ENCODE results near the gene TTC4. TPM values are rescaled to one million over a fixed set of nuclear protein-coding genes. Genes with fewer than 3 reads are reported as not detected.
A peak's percentile ranks its signal among the peaks of the same experiment; 100 is the strongest.

Gene TTC4
- total RNA-seq, 1 donor from 2014 or later, result 16.4 TPM

GRCh38 chr1:54758678-54759348, 43.2 kb downstream of the TTC4 start:
- no peak for DNase-seq
- TF ChIP-seq, protein P1, sequence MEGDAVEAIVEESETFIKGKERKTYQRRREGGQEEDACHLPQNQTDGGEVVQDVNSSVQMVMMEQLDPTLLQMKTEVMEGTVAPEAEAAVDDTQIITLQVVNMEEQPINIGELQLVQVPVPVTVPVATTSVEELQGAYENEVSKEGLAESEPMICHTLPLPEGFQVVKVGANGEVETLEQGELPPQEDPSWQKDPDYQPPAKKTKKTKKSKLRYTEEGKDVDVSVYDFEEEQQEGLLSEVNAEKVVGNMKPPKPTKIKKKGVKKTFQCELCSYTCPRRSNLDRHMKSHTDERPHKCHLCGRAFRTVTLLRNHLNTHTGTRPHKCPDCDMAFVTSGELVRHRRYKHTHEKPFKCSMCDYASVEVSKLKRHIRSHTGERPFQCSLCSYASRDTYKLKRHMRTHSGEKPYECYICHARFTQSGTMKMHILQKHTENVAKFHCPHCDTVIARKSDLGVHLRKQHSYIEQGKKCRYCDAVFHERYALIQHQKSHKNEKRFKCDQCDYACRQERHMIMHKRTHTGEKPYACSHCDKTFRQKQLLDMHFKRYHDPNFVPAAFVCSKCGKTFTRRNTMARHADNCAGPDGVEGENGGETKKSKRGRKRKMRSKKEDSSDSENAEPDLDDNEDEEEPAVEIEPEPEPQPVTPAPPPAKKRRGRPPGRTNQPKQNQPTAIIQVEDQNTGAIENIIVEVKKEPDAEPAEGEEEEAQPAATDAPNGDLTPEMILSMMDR (IDR thresholded peaks at IDR 0.05), result no peak
- Histone ChIP-seq H3K36me3 (peaks cover 24% of the 10 kb centered on the region), H3K4me1 (no peaks in the 10 kb centered on the region), H3K4me3 (no peak overlapping the region), H3K9me3 (no peaks in the 10 kb centered on the region), H3K27ac (no peak overlapping the region), H3K27me3 (no peaks in the 10 kb centered on the region)
- intact Hi-C loops (cut with DNase I), result no loop called here
- no peak for ATAC-seq

- Histone ChIP-seq H3K27me3 (no peaks in the 10 kb centered on the region), H3K36me3 (peaks cover 3% of the 10 kb centered on the region), H3K4me3 (peak overlapping the region; percentile 95), H3K27ac (peak overlapping the region; percentile 80), H3K9me3 (no peaks in the 10 kb centered on the region), H3K4me1 (no peaks in the 10 kb centered on the region)
- intact Hi-C loops (cut with DNase I), result no loop called here
- TF ChIP-seq, protein P1 (IDR thresholded peaks at IDR 0.05), result no peak
- DNase-seq, result no peak
- ATAC-seq, result no peak
These were observed 48.1 kb downstream of the TTC4 start for GRCh38 chr1:54763816-54764132.

GRCh38 chr1:54764133-54764921, 48.7 kb downstream of the TTC4 start, which contains the start of gene PARS2:
TSS of gene PARS2 (minus strand) at chr1:54764523. CDS start at chr1:54759161, 5,362 bp downstream.
- Histone ChIP-seq H3K9me3 (no peaks in the 10 kb centered on the region), H3K4me3 (peak within 1 kb of the TSS; percentile 95), H3K27ac (peak within 1 kb of the TSS; percentile 80), H3K4me1 (no peaks in the 10 kb centered on the region), H3K27me3 (no peaks in the 10 kb centered on the region), H3K36me3 (no peaks in the 10 kb centered on the region)
- peak; percentile 98 for DNase-seq
- ATAC-seq, result peak; percentile 97
- TF ChIP-seq, protein P1 (IDR thresholded peaks at IDR 0.05), result no peak
- intact Hi-C loops (cut with DNase I), result no loop called here

GRCh38 chr1:54764922-54765561, 49.4 kb downstream of the TTC4 start:
- Histone ChIP-seq H3K9me3 (no peaks in the 10 kb centered on the region), H3K36me3 (no peaks in the 10 kb centered on the region), H3K27me3 (no peaks in the 10 kb centered on the region), H3K4me1 (no peaks in the 10 kb centered on the region), H3K27ac (peak overlapping the region; percentile 70), H3K4me3 (peak overlapping the region; percentile 95)
- intact Hi-C loops (cut with DNase I), result no loop called here
- no peak for ATAC-seq
- no peak for DNase-seq
- TF ChIP-seq, protein P1 (IDR thresholded peaks at IDR 0.05), result no peak

DNA sequence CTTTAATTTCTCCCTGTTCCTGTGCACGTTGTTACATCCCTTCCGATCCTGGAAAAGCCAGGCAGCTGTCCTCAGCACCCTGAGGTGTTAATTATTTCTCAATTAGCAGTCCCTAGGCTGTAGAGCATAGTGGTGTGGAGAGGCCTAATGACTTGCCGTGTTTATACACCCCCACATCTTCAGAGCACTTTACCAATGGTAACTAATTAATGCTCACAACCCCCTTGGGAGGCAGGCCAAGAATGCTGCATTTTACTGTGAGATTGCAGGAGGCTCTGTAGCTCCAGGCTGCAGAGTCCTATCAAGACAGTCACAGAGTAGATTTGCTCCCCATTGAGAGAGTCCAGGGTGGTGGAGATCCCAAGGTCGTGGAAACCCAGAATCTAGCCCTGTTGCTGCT, 51.1 kb downstream of the TTC4 start:
- no peak overlapping the region for H3K27ac ChIP-seq
- no peaks in the 10 kb centered on the region for H3K9me3 ChIP-seq
- ATAC-seq (no peak), DNase-seq (no peak)
- intact Hi-C loops (cut with DNase I), result no loop called here
- H3K4me3 ChIP-seq, result no peak overlapping the region
- TF ChIP-seq, protein P1 (IDR thresholded peaks at IDR 0.05), result no peak
- no peaks in the 10 kb centered on the region for H3K4me1 ChIP-seq
- H3K36me3 ChIP-seq, result no peaks in the 10 kb centered on the region
- no peaks in the 10 kb centered on the region for H3K27me3 ChIP-seq
